GM19395 (cell line): Measurements from ENCODE around the gene RBBP6.
"Not testable (repeated sequence)": the region's sequence is repeated elsewhere in the genome, so short reads cannot be mapped to it uniquely, and the experiment has no call there.

ENCODE experiments used
- ATAC-seq: cut with Tn5 transposase; IDR thresholded peaks from one replicate; pipeline ENCODE4 v1.9.1; 2021; ENCODE audit warnings: mild to moderate bottlenecking, moderate library complexity; ENCODE audit not compliant: unreplicated experiment

The RBBP6 gene

GRCh38 chr16:24539295-24539849, at the start of gene RBBP6:
RBBP6 (plus strand) TSS chr16:24539566; CDS start chr16:24540627, 1,061 bp downstream.
- ATAC-seq = peak; percentile 87

- no peak for ATAC-seq
Observed at GRCh38 chr16:24490866-24491265, 48.5 kb upstream of the RBBP6 start.

- no peak for ATAC-seq
Observed at GRCh38 chr16:24491731-24492130, 47.6 kb upstream of the RBBP6 start.

GRCh38 chr16:24493821-24494220, 45.5 kb upstream of the RBBP6 start:
- ATAC-seq = no peak

GRCh38 chr16:24495207-24495606, 44.2 kb upstream of the RBBP6 start:
- ATAC-seq = not testable (repeated sequence)

- no peak for ATAC-seq
Observed at GRCh38 chr16:24497440-24497839, 41.9 kb upstream of the RBBP6 start.

- no peak for ATAC-seq
Observed at GRCh38 chr16:24499193-24499814, 40.1 kb upstream of the RBBP6 start.

- ATAC-seq = no peak
Observed at GRCh38 chr16:24504472-24505345, 34.7 kb upstream of the RBBP6 start.

- ATAC-seq = no peak
Observed at GRCh38 chr16:24505959-24506358, 33.4 kb upstream of the RBBP6 start.

GRCh38 chr16:24507959-24508480, 31.3 kb upstream of the RBBP6 start:
- ATAC-seq = no peak

GRCh38 chr16:24508614-24509013, 30.8 kb upstream of the RBBP6 start:
- no peak for ATAC-seq

- ATAC-seq = no peak
Observed at GRCh38 chr16:24509536-24509935, 29.8 kb upstream of the RBBP6 start.

GRCh38 chr16:24511174-24511573, 28.2 kb upstream of the RBBP6 start:
- ATAC-seq = no peak

- ATAC-seq = no peak
Observed at GRCh38 chr16:24511792-24512191, 27.6 kb upstream of the RBBP6 start.

- ATAC-seq = no peak
Observed at GRCh38 chr16:24514096-24514495, 25.3 kb upstream of the RBBP6 start.

- ATAC-seq = no peak
Observed at GRCh38 chr16:24515186-24515585, 24.2 kb upstream of the RBBP6 start.

GRCh38 chr16:24516900-24517669, 22.3 kb upstream of the RBBP6 start:
- no peak for ATAC-seq

- no peak for ATAC-seq
Observed at GRCh38 chr16:24518498-24518897, 20.9 kb upstream of the RBBP6 start.

GRCh38 chr16:24520983-24521382, 18.4 kb upstream of the RBBP6 start:
- ATAC-seq = no peak

GRCh38 chr16:24522751-24523150, 16.6 kb upstream of the RBBP6 start:
- no peak for ATAC-seq

- ATAC-seq = no peak
Observed at GRCh38 chr16:24523569-24523968, 15.8 kb upstream of the RBBP6 start.
